Cardiac muscle cell (in vitro differentiated cells and primary cell): ENCODE results near the gene CTRL. TPM values are rescaled to one million over a fixed set of nuclear protein-coding genes. Genes with fewer than 3 reads are reported as not detected.

Experiments
- DNase-seq, 2 donors: peaks; one replicate each; pipeline versions ENCODE4 v3.0.0 to v3.0.0-alpha.2; 2010 to 2017; ENCODE audit warnings: low read depth in 1 of 2, low spot score in 1 of 2
- H3K27ac ChIP-seq: fragments of 200-600 bp; sonication (generic); 2 replicates; pipeline ENCODE4 v1.5.1; 2016
- H3K27me3 ChIP-seq: fragments of 200-600 bp; sonication (generic); 2 replicates; pipeline ENCODE4 v1.6.0; 2016; ENCODE audit warnings: control low read depth
- H3K36me3 ChIP-seq: fragments of 200-600 bp; sonication (generic); 2 replicates; pipeline ENCODE4 v1.5.1; 2016; ENCODE audit warnings: control low read depth
- H3K4me1 ChIP-seq: fragments of 200-600 bp; sonication (generic); 2 replicates; pipeline ENCODE4 v1.8.1; 2017; ENCODE audit warnings: low read depth, mild to moderate bottlenecking, mixed run types
- H3K4me3 ChIP-seq: fragments of 200-600 bp; sonication (generic); 2 replicates; pipeline ENCODE4 v1.5.1; 2016; ENCODE audit warnings: mild to moderate bottlenecking
- H3K9me3 ChIP-seq: fragments of 200-600 bp; sonication (generic); 2 replicates; pipeline ENCODE4 v1.5.1; 2017; ENCODE audit warnings: low read depth, mild to moderate bottlenecking, control low read depth
- CTCF ChIP-seq: IDR thresholded peaks from 2 replicates; pipeline ENCODE4 v1.5.1; 2012; ENCODE audit warnings: low read depth, mild to moderate bottlenecking, low read length
- polyA plus RNA-seq: library from polyadenylated mRNA; unstranded; fragments of >200 nt; fragmentation: Nextera tagmentation; extraction: Ambion mirVana; gene quantifications from 2 replicates; pipeline ENCODE4 v1.2.1, GENCODE V29; 2016
- total RNA-seq: library from RNA; depleted of rRNA; stranded (reverse); fragments of >200 nt; gene quantifications from 2 replicates; pipeline ENCODE4 v1.2.3, GENCODE V29; 2016

CTRL gene
- total and polyA plus RNA-seq, 2 experiments from 2014 or later: 2.7 to 14.8 TPM

DNA sequence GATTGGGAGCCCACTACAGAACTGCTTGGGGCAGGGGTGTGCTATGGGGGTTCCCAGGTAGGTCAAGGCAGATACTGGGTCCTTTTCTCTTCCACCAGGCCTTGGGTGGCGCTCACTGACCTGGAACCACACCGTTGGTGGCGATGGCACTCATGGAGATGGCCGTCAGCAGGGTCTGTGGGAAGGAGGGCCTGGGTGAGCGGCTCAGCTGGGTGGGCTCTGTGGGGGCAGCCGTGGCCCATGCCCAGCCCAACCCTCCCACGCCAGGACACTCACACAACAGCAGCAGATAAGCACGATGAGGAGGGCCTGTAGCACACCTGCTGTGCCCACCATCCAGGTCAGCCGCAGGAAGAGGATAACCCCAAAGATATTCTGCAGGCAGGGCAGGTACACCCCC, 26.0 kb upstream of the CTRL start:
- Histone ChIP-seq H3K4me3 (no peak overlapping the region), H3K36me3 (peaks cover 17% of the 10 kb centered on the region), H3K27ac (no peak overlapping the region), H3K4me1 (no peaks in the 10 kb centered on the region), H3K27me3 (no peaks in the 10 kb centered on the region), H3K9me3 (no peaks in the 10 kb centered on the region)
- no peak for DNase-seq
- TF ChIP-seq CTCF: no peak

GRCh38 chr16:67954421-67955196, 22.9 kb upstream of the CTRL start:
- H3K4me1 ChIP-seq: no peaks in the 10 kb centered on the region
- no peak for TF ChIP-seq CTCF
- H3K9me3 ChIP-seq: no peaks in the 10 kb centered on the region
- peaks cover 29% of the 10 kb centered on the region for H3K36me3 ChIP-seq
- H3K27me3 ChIP-seq: no peaks in the 10 kb centered on the region
- H3K4me3 ChIP-seq: no peak overlapping the region
- DNase-seq: no peak
- no peak overlapping the region for H3K27ac ChIP-seq

- no peaks in the 10 kb centered on the region for H3K27me3 ChIP-seq
- H3K4me1 ChIP-seq: no peaks in the 10 kb centered on the region
- H3K27ac ChIP-seq: no peak overlapping the region
- DNase-seq: no peak
- H3K9me3 ChIP-seq: no peaks in the 10 kb centered on the region
- peaks cover 30% of the 10 kb centered on the region for H3K36me3 ChIP-seq
- no peak for TF ChIP-seq CTCF
- no peak overlapping the region for H3K4me3 ChIP-seq
Measured at GRCh38 chr16:67953641-67954375, 22.1 kb upstream of the CTRL start.

DNA sequence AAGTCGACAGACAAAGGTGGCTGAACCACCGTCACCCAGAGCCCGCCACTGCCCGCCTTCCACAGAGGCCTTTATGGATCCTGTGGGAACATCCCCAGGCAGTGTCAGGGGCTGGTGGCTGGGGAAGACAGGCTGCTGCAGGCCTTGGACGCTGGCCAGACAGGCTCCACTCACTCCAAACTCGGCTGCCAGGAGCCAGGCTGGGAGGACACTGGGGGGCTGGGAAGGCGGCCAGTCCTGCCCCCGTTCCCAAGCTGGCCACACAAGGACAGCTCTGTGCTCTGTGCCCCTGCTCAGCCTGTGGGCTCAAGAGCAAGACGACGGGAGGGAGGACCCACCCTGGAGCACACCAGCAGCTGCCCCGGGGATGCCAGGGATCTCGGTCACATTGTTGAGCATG, 19.8 kb upstream of the CTRL start:
- Histone ChIP-seq H3K9me3 (no peaks in the 10 kb centered on the region), H3K4me1 (no peaks in the 10 kb centered on the region), H3K27ac (no peak overlapping the region), H3K27me3 (no peaks in the 10 kb centered on the region), H3K36me3 (peaks cover 45% of the 10 kb centered on the region), H3K4me3 (no peak overlapping the region)
- no peak for DNase-seq
- TF ChIP-seq CTCF: no peak

DNA sequence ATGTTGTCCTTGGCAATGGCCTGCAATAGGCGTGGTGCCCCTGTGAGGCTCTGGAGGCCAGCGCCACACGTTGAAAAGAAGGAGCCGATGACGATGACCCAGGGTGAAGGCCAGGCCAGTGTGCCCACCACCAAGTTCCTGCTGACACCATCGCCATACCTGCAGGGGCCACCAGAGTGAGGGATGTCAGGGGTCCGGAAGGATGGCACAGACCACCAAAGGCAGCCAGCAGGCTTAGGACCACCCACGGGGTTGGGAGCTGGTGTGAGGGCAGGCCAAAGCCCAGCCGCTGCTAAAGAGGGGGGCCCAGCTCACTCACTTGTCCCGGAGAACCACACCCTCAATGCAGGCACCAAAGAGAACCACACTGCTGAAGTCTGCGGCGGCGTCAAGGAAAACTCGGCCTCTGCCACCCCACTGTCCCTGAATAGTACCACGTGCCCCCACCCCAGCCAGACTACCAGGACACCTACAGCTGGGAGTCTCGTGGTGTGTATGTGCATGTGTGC, 18.7 kb upstream of the CTRL start:
- Histone ChIP-seq H3K4me3 (no peak overlapping the region), H3K4me1 (no peaks in the 10 kb centered on the region), H3K27me3 (no peaks in the 10 kb centered on the region), H3K9me3 (no peaks in the 10 kb centered on the region), H3K36me3 (peaks cover 53% of the 10 kb centered on the region), H3K27ac (no peak overlapping the region)
- DNase-seq: no peak
- TF ChIP-seq CTCF: no peak
